Caco-2 (cell line): Measurements from ENCODE around the gene PLEKHM1. TPM values are rescaled to one million over a fixed set of nuclear protein-coding genes. Genes with fewer than 3 reads are reported as not detected.
"Not testable (repeated sequence)": the region's sequence is repeated elsewhere in the genome, so short reads cannot be mapped to it uniquely, and the experiment has no call there.

Experiments used
- BruUV-seq: library from RNA; stranded (reverse); fragments of 400-500 nt; replicated peaks from 2 replicates; lab custom pipeline; 2021; lab: Mats Ljungman, UMichigan
- CTCF ChIA-PET: fragments of 300-600 bp; sonication (Branson Sonifier 250); formaldehyde crosslinking; loops from one replicate; lab custom pipeline; 2022; ENCODE audit warnings: antibody characterized with exemption; lab: Charles Lee
- POLR2A ChIA-PET: fragments of 300-600 bp; sonication (Branson Sonifier 250); formaldehyde crosslinking; loops from one replicate; lab custom pipeline; 2022; ENCODE audit warnings: antibody characterized with exemption; lab: Charles Lee
- DNase-seq, 2 experiments: peaks; one replicate each; pipeline versions ENCODE4 v3.0.0 to v3.0.0-alpha.2; 2020 to 2022
- H3K27me3 ChIP-seq: replicated peaks from 2 replicates; pipeline ENCODE4 v1.6.0; 2011; ENCODE audit warnings: low read length; ENCODE audit not compliant: control insufficient read depth, insufficient read depth
- H3K36me3 ChIP-seq: 2 replicates; pipeline ENCODE4 v1.5.1; 2011; ENCODE audit warnings: low read length; ENCODE audit not compliant: control insufficient read depth, insufficient read depth
- H3K4me1 ChIP-seq: fragments of 250-450 bp; sonication (Bioruptor Pico); 2 replicates; pipeline ENCODE4 v1.5.1; 2020; ENCODE audit warnings: mild to moderate bottlenecking
- H3K4me3 ChIP-seq: 2 replicates; pipeline ENCODE4 v1.5.1; 2011; ENCODE audit warnings: low read depth, mild to moderate bottlenecking, control low read depth, low read length
- H3K9me3 ChIP-seq: fragments of 250-450 bp; sonication (Bioruptor Pico); 2 replicates; pipeline ENCODE4 v1.5.1; 2020; ENCODE audit warnings: mild to moderate bottlenecking, moderate library complexity
- H3K27ac Mint-ChIP-seq: one replicate; pipeline ENCODE4 v1.8.0; 2022; ENCODE audit warnings: mixed read lengths; ENCODE audit not compliant: unreplicated experiment
- H3K27me3 Mint-ChIP-seq: one replicate; pipeline ENCODE4 v1.8.0; 2022; ENCODE audit warnings: mixed read lengths; ENCODE audit not compliant: insufficient read depth, unreplicated experiment
- H3K36me3 Mint-ChIP-seq: one replicate; pipeline ENCODE4 v1.8.0; 2022; ENCODE audit warnings: mild to moderate bottlenecking, mixed read lengths; ENCODE audit not compliant: insufficient read depth, unreplicated experiment
- H3K4me1 Mint-ChIP-seq: one replicate; pipeline ENCODE4 v1.8.0; 2022; ENCODE audit warnings: low read depth, mixed read lengths; ENCODE audit not compliant: unreplicated experiment
- H3K4me3 Mint-ChIP-seq: one replicate; pipeline ENCODE4 v1.8.0; 2022; ENCODE audit warnings: mild to moderate bottlenecking, moderate library complexity, mixed read lengths; ENCODE audit not compliant: unreplicated experiment
- H3K9me3 Mint-ChIP-seq: one replicate; pipeline ENCODE4 v1.8.0; 2022; ENCODE audit warnings: mixed read lengths; ENCODE audit not compliant: unreplicated experiment
- intact Hi-C: fragments of 100-400 bp; cut with micrococcal nuclease; formaldehyde crosslinking; loops from one replicate; pipeline ENCODE4 v1.10.0; 2022; ENCODE audit not compliant: unreplicated experiment
- total RNA-seq: library from RNA; stranded (reverse); gene quantifications from 2 replicates; pipeline ENCODE4 v1.2.3, GENCODE V29; 2022
- TF ChIP-seq, protein P1 (sequence below), 2 experiments: fragments of 200-600 bp in 1 of 2; IDR thresholded peaks; 1 replicate in 1 of 2; 2 replicates in 1 of 2; pipeline versions ENCODE4 v1.5.1 to v1.8.0; 2011 to 2022; ENCODE audit warnings: antibody characterized with exemption in 1 of 2, control low read depth in 1 of 2, inconsistent platforms in 1 of 2, low read depth in 1 of 2, low read length in 1 of 2, mild to moderate bottlenecking in 1 of 2, moderate library complexity in 1 of 2; ENCODE audit not compliant: insufficient read depth in 1 of 2, severe bottlenecking in 1 of 2, unreplicated experiment in 1 of 2

Gene PLEKHM1
- total RNA-seq, 1 experiment from 2014 or later = 30.4 TPM

DNA sequence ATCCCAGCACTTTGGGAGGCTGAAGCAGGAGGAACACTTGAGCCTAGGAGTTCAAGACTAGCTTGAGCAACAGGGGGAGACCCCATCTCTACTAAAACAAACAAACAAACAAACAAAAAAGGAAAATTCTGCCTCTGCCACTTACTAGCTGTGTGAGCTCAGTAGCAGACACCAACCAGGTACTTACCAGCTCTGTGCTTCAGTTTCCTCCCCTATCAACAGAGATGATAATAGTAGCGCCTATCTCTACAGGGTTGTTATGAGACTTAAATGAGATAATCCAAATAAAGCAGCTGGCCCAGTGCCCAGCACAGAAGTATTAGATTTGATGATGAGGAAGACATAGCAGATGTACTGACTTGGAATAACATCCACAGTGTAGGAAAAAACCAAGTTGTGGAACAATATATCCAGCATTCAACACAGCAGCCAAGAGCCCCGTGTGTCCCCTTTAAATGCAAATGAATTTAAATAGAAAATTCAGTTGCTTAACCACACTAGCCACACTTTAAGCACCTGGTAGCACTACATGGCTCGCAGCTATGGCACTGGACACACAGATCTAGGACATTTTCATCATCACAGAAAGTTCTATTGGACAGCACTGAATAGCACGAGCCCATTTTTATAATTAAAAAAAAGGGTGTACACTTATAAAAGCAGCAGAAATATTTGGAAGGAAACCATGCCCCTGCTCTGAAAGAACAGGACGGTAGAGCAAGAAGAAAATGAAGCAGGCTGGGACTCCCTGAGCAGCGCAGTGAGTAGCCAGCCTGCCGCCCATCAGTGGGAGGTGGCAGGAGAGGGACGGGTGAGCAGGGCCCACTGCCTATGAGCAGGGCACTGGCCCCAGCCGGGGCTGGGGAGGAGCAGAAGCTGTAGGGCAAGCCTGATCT lies 37.9 kb downstream of the PLEKHM1 start:
- H3K27me3 Mint-ChIP-seq, H3K27me3 ChIP-seq, BruUV-seq, H3K4me3 ChIP-seq, DNase-seq, H3K27ac Mint-ChIP-seq, H3K36me3 ChIP-seq, H3K4me1 ChIP-seq, POLR2A ChIA-PET, H3K9me3 ChIP-seq, intact Hi-C loops, H3K9me3 Mint-ChIP-seq, H3K4me3 Mint-ChIP-seq, H3K36me3 Mint-ChIP-seq, CTCF ChIA-PET: not testable (repeated sequence)
- H3K4me1 Mint-ChIP-seq = peaks cover 15% of the 10 kb centered on the region

DNA sequence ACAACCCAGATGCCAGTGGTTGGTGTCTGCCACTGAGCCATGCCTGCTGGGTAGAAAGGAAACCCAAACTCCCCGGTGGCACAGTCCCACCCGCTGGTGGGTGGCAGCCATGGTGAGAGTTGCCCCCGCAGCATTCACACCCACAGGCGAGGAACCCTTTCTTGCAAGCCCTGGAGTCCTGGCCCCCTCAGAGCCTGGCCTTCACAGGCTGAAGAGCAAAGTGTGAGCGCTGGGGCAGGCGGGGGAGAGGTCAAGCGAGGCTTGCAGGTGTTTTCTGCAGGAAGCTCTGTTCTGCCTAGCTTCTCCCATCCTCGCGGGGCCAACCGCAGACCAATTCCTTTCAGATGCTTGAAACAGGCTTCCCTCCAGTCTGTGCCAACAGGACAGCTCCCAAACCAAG lies 38.9 kb downstream of the PLEKHM1 start:
- BruUV-seq, H3K36me3 Mint-ChIP-seq, DNase-seq, intact Hi-C loops, H3K27me3 ChIP-seq, H3K4me3 Mint-ChIP-seq, H3K4me3 ChIP-seq, H3K36me3 ChIP-seq, H3K27ac Mint-ChIP-seq, H3K4me1 ChIP-seq, H3K9me3 Mint-ChIP-seq, H3K27me3 Mint-ChIP-seq, POLR2A ChIA-PET, H3K9me3 ChIP-seq, CTCF ChIA-PET: not testable (repeated sequence)
- peaks cover 15% of the 10 kb centered on the region for H3K4me1 Mint-ChIP-seq

GRCh38 chr17:45451131-45451530 lies 39.4 kb downstream of the PLEKHM1 start:
- Histone ChIP-seq H3K4me3 (no peak overlapping the region), H3K9me3 (no peaks in the 10 kb centered on the region), H3K4me1 (peaks cover 5% of the 10 kb centered on the region; the same call in 1 of the 2 replicates), H3K36me3 (no peaks in the 10 kb centered on the region), H3K27me3 (no peaks in the 10 kb centered on the region)
- no peaks in the 10 kb centered on the region for H3K36me3 Mint-ChIP-seq
- H3K9me3 Mint-ChIP-seq = no peaks in the 10 kb centered on the region
- H3K4me1 Mint-ChIP-seq = peaks cover 15% of the 10 kb centered on the region
- POLR2A ChIA-PET = no interaction called here
- TF ChIP-seq, protein P1, sequence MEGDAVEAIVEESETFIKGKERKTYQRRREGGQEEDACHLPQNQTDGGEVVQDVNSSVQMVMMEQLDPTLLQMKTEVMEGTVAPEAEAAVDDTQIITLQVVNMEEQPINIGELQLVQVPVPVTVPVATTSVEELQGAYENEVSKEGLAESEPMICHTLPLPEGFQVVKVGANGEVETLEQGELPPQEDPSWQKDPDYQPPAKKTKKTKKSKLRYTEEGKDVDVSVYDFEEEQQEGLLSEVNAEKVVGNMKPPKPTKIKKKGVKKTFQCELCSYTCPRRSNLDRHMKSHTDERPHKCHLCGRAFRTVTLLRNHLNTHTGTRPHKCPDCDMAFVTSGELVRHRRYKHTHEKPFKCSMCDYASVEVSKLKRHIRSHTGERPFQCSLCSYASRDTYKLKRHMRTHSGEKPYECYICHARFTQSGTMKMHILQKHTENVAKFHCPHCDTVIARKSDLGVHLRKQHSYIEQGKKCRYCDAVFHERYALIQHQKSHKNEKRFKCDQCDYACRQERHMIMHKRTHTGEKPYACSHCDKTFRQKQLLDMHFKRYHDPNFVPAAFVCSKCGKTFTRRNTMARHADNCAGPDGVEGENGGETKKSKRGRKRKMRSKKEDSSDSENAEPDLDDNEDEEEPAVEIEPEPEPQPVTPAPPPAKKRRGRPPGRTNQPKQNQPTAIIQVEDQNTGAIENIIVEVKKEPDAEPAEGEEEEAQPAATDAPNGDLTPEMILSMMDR (IDR thresholded peaks at IDR 0.05; ENCODE audit: insufficient read depth in 1 of 2, low read depth in 1 of 2, low read length in 1 of 2, severe bottlenecking in 1 of 2, unreplicated experiment in 1 of 2) = peak in 1 of 2 experiments; percentile 17
- DNase-seq = no peak
- no peaks in the 10 kb centered on the region for H3K27me3 Mint-ChIP-seq
- intact Hi-C loops = no loop called here
- no peak overlapping the region for H3K4me3 Mint-ChIP-seq
- no TSS peak for BruUV-seq
- H3K27ac Mint-ChIP-seq = no peak overlapping the region
- CTCF ChIA-PET = no interaction called here

DNA sequence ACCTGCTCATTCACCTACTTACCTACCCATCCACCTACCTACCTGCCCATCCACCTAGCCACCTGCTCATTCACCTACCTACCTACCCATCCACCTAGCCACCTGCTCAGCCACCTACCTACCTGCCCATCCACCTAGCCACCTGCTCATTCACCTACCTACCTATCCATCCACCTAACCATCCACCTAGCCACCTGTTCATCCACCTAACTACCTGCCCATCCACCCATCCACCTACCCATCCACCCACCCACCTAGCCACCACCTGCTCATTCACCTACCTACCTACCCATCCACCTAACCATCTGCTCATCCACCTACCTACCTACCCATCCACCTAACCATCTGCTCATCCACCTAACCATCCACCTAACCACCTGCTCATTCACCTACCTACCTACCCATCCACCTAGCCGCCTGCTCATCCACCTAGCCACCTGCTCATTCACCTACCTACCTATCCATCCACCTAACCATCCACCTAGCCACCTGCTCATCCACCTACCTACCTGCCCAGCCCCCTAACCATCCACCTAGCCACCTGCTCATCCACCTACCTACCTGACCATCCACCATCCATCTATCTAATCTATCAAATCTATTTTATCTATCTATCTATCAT lies 40.7 kb downstream of the PLEKHM1 start:
- H3K9me3 Mint-ChIP-seq, H3K27ac Mint-ChIP-seq, H3K4me3 ChIP-seq, H3K27me3 ChIP-seq, H3K9me3 ChIP-seq, BruUV-seq, DNase-seq, H3K4me3 Mint-ChIP-seq, H3K36me3 ChIP-seq, POLR2A ChIA-PET, H3K36me3 Mint-ChIP-seq, H3K27me3 Mint-ChIP-seq, CTCF ChIA-PET, intact Hi-C loops, H3K4me1 ChIP-seq: not testable (repeated sequence)
- H3K4me1 Mint-ChIP-seq = peaks cover 15% of the 10 kb centered on the region

DNA sequence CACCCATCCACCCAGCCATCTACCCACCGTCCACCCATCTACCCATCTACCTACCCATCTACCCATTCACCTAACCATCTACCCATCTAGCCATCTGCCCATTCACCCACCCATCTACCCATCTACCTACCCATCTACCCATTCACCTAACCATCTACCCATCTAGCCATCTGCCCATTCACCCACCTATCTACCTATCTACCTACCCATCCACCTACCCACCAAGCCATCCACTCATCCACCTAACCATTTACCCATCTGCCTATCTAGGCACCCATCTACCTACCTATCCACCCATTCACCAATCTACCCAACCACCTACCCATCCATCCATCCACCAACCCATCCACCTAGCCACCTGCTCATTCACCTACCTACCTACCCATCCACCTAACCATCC lies 41.3 kb downstream of the PLEKHM1 start:
- BruUV-seq, H3K4me1 ChIP-seq, H3K4me3 Mint-ChIP-seq, H3K36me3 Mint-ChIP-seq, H3K36me3 ChIP-seq, H3K27me3 Mint-ChIP-seq, H3K9me3 Mint-ChIP-seq, H3K4me3 ChIP-seq, H3K9me3 ChIP-seq, H3K27me3 ChIP-seq, intact Hi-C loops, POLR2A ChIA-PET, CTCF ChIA-PET, DNase-seq, H3K27ac Mint-ChIP-seq: not testable (repeated sequence)
- peaks cover 15% of the 10 kb centered on the region for H3K4me1 Mint-ChIP-seq

DNA sequence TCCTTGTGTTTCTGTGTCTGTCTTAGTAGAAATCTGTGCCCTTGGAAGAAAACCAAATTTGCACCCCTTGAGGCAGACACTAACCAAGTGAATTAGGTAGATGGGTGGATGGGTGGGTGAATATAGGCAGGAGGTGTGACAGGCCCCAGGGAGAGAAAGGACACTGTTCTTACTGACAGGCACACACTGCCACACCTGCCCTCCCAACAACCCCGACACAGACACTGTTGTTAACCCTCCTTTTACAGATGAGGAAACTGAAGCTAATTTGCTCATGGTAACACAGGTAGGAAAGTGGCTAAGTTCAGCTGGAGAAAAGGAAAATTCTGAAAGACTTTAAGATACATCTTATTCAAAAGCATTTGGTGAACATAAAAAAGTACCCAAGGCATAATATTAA lies 42.0 kb downstream of the PLEKHM1 start:
- POLR2A ChIA-PET, H3K9me3 ChIP-seq, H3K27me3 ChIP-seq, H3K27me3 Mint-ChIP-seq, H3K36me3 Mint-ChIP-seq, H3K4me3 Mint-ChIP-seq, DNase-seq, H3K4me1 ChIP-seq, H3K36me3 ChIP-seq, H3K4me3 ChIP-seq, intact Hi-C loops, CTCF ChIA-PET, BruUV-seq, H3K9me3 Mint-ChIP-seq: not testable (repeated sequence)
- Mint-ChIP-seq H3K4me1 (peaks cover 15% of the 10 kb centered on the region), H3K27ac (peak overlapping the region; percentile 13)
